HEK293T (cell line): Measurements from ENCODE around the gene ESR2.

Experiments used
- BHLHE40 ChIP-seq: fragments of 450-650 bp; IDR thresholded peaks from 2 replicates; pipeline ENCODE4 v1.6.1; 2016; ENCODE audit warnings: mild to moderate bottlenecking, moderate library complexity, borderline replicate concordance
- ELF4 ChIP-seq: fragments of 450-650 bp; IDR thresholded peaks from 2 replicates; pipeline ENCODE4 v1.6.1; 2017; ENCODE audit warnings: antibody characterized with exemption
- FOXK2 ChIP-seq: fragments of 450-650 bp; IDR thresholded peaks from 2 replicates; pipeline ENCODE4 v1.6.1; 2016; ENCODE audit warnings: mild to moderate bottlenecking
- FOXM1 ChIP-seq: fragments of 450-650 bp; IDR thresholded peaks from 2 replicates; pipeline ENCODE4 v1.6.1; 2017; ENCODE audit warnings: mild to moderate bottlenecking, borderline replicate concordance
- LEF1 ChIP-seq: fragments of 450-650 bp; IDR thresholded peaks from 2 replicates; pipeline ENCODE4 v1.6.1; 2017; ENCODE audit warnings: mild to moderate bottlenecking, borderline replicate concordance
- SP1 ChIP-seq: fragments of 450-650 bp; IDR thresholded peaks from 2 replicates; pipeline ENCODE4 v1.6.1; 2017
- SUZ12 ChIP-seq: fragments of 450-650 bp; IDR thresholded peaks from 2 replicates; pipeline ENCODE4 v1.6.1; 2016; ENCODE audit warnings: mild to moderate bottlenecking
- TARDBP ChIP-seq: fragments of 450-650 bp; IDR thresholded peaks from 2 replicates; pipeline ENCODE4 v1.6.1; 2016
- ZNF384 ChIP-seq: fragments of 450-650 bp; IDR thresholded peaks from 2 replicates; pipeline ENCODE4 v1.6.1; 2016

DNA sequence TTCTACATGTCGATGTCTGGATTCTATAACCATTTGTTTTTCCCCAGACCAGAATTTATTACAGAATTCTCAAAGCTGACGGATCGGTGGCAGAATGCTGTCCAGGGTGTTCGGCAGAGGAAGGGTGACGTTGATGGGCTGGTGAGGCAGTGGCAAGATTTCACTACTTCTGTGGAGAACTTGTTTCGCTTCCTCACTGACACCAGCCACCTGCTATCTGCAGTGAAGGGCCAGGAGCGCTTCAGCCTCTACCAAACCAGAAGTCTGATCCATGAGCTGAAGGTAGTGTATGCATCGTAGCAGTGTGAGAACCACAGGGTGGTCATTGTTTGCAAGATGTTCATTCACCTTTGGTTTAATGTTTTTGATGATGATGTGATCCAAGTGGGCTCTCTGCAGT, 124.0 kb downstream of the ESR2 start:
- TF ChIP-seq SP1 (no peak), FOXM1 (no peak), BHLHE40 (no peak), ELF4 (no peak), ZNF384 (no peak), FOXK2 (no peak), SUZ12 (no peak), LEF1 (no peak), TARDBP (no peak)
